ENCODE measurements around the gene PRPH. TPM values are rescaled to one million over a fixed set of nuclear protein-coding genes. Genes with fewer than 3 reads are reported as not detected.

Gene PRPH
- total RNA-seq, 1 donor from 2014 or later: 0.26 TPM

DNA sequence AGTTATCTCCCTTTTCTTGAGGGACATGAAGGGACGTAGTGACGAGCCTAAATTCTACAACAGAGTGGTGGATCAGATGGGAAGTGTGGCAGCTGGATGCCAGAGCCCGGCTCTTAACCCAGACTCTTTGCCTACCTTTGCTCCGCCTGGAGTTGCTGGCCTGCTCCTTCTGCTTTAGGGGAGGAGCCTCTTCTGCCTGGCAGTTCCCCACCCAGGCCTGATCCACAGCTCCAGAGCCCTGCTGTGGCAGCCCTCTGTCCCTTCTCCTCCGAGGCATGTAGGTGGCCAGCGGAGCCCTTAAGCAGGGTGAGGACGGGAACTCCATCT, 2.3 kb upstream of the PRPH start:
- peaks cover 32% of the 10 kb centered on the region for H3K27me3 ChIP-seq (ENCODE audit: control insufficient read depth, insufficient read depth, low read length)
- H3K4me3 ChIP-seq (ENCODE audit: low read depth, low read length): no peak overlapping the region
- FAIRE-seq (no peak), DNase-seq (ENCODE audit: low read depth) (no peak)
- TF ChIP-seq, protein P1, sequence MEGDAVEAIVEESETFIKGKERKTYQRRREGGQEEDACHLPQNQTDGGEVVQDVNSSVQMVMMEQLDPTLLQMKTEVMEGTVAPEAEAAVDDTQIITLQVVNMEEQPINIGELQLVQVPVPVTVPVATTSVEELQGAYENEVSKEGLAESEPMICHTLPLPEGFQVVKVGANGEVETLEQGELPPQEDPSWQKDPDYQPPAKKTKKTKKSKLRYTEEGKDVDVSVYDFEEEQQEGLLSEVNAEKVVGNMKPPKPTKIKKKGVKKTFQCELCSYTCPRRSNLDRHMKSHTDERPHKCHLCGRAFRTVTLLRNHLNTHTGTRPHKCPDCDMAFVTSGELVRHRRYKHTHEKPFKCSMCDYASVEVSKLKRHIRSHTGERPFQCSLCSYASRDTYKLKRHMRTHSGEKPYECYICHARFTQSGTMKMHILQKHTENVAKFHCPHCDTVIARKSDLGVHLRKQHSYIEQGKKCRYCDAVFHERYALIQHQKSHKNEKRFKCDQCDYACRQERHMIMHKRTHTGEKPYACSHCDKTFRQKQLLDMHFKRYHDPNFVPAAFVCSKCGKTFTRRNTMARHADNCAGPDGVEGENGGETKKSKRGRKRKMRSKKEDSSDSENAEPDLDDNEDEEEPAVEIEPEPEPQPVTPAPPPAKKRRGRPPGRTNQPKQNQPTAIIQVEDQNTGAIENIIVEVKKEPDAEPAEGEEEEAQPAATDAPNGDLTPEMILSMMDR (IDR thresholded peaks at IDR 0.05; ENCODE audit: insufficient read depth, low read length, severe bottlenecking): no peak
- no peaks in the 10 kb centered on the region for H3K36me3 ChIP-seq (ENCODE audit: control insufficient read depth, insufficient read depth, low read length)

DNA sequence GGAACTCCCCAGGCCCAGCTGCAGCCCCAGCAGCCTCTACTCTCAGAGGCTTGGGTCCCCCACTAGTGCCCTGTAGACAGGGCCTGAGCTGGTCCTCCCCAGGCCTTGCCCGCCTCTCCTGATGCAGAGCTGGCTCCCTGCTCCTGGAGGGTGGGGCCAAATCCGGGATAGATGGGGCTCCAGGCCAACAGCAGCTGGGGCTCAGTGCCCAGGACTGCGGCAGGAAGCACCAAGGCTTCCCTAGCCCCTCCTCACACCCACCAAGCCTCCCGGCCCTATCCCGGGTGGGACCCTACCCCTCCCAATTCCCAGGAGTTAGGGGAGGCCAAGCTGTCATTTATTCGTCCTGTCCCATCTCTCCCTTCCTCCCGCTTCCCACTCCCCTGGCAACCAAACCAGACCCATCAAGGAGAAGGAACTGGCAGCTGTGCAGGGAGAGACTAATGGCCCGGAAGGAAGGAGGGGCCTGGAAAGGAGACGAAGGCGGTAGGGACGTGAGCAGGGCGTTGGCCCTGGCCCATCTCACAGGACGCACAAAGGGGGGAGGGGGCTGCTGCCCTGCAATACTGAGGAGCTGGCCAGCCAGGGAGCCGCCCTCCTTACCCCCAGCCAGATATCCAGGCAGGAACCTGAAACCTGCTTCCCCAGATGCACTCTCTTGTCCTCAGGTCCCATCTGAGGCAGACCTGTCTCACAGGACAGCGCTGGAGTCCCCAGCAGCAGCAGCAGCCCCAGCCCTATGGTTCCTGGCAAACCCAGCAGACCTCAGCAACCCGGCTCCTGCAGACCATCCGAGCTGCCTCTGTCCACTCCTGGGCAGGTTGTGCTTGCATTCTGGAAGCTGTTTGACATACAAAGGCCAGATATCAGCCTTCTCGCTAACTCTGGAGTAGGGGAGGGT, 1.6 kb upstream of the PRPH start:
- peak; percentile 93 for FAIRE-seq
- Histone ChIP-seq H3K4me3 (ENCODE audit: low read depth, low read length) (no peak overlapping the region), H3K27me3 (ENCODE audit: control insufficient read depth, insufficient read depth, low read length) (peaks cover 37% of the 10 kb centered on the region), H3K36me3 (ENCODE audit: control insufficient read depth, insufficient read depth, low read length) (no peaks in the 10 kb centered on the region)
- DNase-seq (ENCODE audit: low read depth): no peak
- TF ChIP-seq, protein P1 (IDR thresholded peaks at IDR 0.05; ENCODE audit: insufficient read depth, low read length, severe bottlenecking): no peak

DNA sequence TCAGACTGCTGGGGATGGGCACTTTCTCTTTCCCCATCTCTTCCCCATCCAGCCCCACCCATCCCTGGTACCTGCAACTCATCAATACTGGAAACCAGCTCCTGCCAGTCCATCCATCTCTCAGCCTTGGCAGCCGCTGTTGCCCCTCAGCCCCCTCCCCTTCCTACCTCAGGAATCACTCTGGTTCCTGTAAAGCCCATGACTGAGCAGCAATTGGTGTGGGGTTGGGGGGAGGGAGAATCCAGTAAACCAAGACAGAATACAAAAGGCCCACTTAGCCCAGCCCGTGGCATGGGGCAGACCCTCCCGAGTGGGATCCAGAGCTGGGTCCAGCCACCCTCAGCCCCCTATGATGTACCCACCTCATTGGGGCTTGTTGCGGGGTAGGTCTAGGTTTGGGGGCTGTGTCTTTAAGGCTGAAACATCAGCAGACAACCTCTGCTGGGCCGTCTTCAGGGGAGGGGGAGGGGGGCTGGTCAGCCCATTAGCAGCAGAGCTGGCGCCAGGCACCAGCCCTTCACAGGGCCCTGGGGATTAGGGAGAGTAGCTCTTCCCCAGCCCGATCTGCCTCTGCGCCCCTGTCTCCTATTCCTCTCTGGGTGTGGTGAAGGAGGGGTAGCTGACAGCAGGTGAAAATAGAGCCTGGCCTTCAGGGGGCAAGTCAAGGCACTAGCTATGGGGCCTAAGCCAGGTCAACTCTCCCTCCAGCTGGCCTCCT, 702 bp upstream of the PRPH start:
- FAIRE-seq: no peak
- DNase-seq (ENCODE audit: low read depth): no peak
- H3K27me3 ChIP-seq (ENCODE audit: control insufficient read depth, insufficient read depth, low read length): peaks cover 38% of the 10 kb centered on the region

DNA sequence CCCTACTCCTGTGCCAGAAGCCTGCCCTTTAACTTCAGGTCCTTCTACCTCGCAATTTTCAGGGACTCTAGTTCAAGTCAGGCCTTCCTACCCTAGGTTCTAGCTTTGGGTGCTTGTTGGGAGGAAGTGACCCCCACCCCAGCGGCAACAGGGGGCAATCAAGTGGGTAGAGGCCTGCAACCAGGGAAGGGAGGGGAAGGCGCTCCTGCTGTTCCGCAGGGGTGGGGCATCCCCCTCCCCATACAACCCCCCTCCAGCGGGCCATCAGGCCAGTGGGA, 204 bp upstream of the PRPH start:
- Histone ChIP-seq H3K36me3 (ENCODE audit: control insufficient read depth, insufficient read depth, low read length) (no peaks in the 10 kb centered on the region), H3K27me3 (ENCODE audit: control insufficient read depth, insufficient read depth, low read length) (peaks cover 38% of the 10 kb centered on the region), H3K4me3 (ENCODE audit: low read depth, low read length) (no peak overlapping the region)
- DNase-seq (ENCODE audit: low read depth) (no peak), FAIRE-seq (no peak)
- TF ChIP-seq, protein P1 (IDR thresholded peaks at IDR 0.05; ENCODE audit: insufficient read depth, low read length, severe bottlenecking): no peak

More for the DNA sequence above, 702 bp upstream of the PRPH start:
- Histone ChIP-seq H3K4me3 (ENCODE audit: low read depth, low read length) (no peak overlapping the region), H3K36me3 (ENCODE audit: control insufficient read depth, insufficient read depth, low read length) (no peaks in the 10 kb centered on the region)
- TF ChIP-seq, protein P1 (IDR thresholded peaks at IDR 0.05; ENCODE audit: insufficient read depth, low read length, severe bottlenecking): no peak

DNA sequence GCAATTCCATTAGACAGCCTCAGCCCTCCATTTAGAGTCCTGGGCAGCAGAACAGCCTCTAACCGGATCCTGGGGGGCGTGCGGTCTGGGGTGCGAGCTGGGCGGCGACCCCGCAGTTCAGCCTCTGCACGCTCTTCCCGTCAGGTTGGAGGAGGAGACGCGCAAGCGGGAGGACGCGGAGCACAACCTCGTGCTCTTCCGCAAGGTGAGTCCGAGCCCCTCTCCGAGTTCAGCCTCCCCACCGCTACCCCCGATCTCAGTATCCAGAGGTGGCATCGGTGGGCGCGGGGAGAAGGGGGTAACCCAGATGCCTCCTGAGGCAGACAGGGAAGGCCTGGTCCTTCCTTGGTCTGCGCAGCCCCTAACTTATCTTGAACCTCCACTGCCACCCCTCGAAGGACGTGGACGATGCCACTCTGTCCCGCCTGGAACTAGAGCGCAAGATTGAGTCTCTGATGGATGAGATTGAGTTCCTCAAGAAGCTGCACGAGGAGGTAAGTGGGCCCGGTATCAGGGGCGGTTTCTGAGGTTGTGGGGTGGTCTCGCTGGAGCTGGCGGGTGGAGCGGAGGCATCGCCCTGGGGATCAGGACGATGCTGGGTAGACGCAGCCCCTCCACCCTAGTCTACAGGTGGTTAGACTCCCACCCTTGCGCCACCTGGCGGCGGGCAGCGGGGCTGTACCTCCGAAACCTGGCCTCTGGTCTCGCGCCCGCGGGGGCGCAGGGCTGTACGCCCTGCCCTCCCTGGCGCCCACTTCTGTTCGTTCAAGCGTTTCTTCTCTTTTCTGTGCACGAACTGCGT, 1.3 kb downstream of the PRPH start:
- peaks cover 38% of the 10 kb centered on the region for H3K27me3 ChIP-seq (ENCODE audit: control insufficient read depth, insufficient read depth, low read length)
- FAIRE-seq: no peak
- peak; percentile 21 for DNase-seq (ENCODE audit: low read depth)

More for the DNA sequence above, 1.3 kb downstream of the PRPH start:
- H3K4me3 ChIP-seq (ENCODE audit: low read depth, low read length): no peak overlapping the region
- no peaks in the 10 kb centered on the region for H3K36me3 ChIP-seq (ENCODE audit: control insufficient read depth, insufficient read depth, low read length)
- TF ChIP-seq, protein P1 (IDR thresholded peaks at IDR 0.05; ENCODE audit: insufficient read depth, low read length, severe bottlenecking): peak; percentile 93

Data from bronchial epithelial cell (primary cell).